ENCODE data around the gene FBLN1.
A peak's percentile ranks its signal among the peaks of the same experiment; 100 is the strongest.
"Not testable (repeated sequence)": the region's sequence is repeated elsewhere in the genome, so short reads cannot be mapped to it uniquely, and the experiment has no call there.

The FBLN1 gene, protein sequence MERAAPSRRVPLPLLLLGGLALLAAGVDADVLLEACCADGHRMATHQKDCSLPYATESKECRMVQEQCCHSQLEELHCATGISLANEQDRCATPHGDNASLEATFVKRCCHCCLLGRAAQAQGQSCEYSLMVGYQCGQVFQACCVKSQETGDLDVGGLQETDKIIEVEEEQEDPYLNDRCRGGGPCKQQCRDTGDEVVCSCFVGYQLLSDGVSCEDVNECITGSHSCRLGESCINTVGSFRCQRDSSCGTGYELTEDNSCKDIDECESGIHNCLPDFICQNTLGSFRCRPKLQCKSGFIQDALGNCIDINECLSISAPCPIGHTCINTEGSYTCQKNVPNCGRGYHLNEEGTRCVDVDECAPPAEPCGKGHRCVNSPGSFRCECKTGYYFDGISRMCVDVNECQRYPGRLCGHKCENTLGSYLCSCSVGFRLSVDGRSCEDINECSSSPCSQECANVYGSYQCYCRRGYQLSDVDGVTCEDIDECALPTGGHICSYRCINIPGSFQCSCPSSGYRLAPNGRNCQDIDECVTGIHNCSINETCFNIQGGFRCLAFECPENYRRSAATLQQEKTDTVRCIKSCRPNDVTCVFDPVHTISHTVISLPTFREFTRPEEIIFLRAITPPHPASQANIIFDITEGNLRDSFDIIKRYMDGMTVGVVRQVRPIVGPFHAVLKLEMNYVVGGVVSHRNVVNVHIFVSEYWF

DNA sequence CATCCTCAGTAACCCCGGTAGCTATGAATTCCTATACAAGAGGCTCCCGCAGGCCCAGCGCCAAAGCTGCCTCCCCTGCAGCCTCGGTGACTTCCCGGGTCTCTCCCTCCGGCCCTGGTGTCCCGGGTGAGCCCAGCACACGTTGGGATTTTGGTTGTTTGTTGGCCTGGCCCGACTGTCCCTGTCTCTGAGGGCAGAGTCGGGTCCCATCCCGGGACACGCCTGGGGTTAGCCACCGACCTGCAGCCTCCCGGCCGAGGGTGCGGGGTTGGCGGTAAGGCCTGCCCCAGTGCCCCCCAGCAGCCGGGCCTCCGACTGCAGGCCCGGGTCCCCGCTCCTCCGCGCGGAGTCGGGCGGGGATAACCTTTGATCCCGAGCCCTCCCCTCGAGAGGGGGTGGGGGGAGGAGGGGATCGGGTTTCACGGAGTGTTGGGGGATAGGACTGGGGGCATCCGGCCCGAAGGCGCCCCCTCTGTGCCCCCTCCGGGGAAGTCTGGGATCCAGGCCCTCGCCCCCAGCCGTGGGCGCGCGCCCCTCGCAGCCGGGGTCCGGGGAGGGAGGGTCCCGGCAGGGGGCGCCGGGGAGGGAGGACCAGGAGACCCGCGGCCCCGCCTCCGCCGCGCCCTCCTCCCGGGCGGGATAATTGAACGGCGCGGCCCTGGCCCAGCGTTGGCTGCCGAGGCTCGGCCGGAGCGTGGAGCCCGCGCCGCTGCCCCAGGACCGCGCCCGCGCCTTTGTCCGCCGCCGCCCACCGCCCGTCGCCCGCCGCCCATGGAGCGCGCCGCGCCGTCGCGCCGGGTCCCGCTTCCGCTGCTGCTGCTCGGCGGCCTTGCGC, at the start of gene FBLN1:
TSS of gene FBLN1 (plus strand) at position 669 of the 835 bp plus-strand sequence. CDS start at position 772, 103 bp downstream.
- DNase-seq: no peak

DNA sequence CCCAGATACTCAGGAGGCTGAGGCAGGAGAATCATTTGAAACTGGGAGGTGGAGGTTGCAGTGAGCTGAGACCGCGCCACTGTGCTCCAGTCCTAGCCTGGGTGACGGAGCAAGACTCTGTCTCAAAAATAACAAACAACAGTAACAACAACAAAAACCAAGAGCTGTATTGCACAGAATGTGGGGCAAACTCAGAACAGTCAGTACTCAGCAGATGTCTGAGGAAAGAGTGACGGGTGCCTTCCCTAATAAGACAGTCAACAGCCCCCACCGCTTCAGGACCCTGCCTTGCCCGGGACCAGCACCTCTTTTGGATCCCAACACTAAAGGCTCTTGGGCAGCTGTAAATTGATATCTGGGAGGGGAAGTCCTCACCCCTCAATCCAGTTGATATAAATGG, 48.9 kb upstream of the FBLN1 start:
- no peak for DNase-seq

DNA sequence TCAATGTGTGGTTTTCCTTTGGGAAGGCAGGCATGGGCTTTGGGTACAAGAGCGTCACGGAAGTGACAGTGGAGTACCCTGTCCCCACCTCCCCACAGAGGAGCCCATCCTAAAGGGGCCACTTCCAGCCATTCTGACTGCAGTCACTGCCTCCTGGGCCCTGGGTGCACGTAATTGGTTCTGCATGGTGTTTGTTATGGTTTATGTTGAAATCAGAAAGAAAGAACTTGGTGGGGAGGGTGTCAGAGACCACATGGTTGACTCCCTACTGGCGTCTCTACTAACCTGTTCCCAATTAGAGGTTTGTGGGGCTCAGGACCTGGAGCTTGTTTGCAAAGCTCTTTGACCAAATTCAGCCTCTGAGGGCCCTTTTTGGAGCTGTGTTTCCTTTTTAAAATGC, 48.4 kb upstream of the FBLN1 start:
- DNase-seq: no peak

DNA sequence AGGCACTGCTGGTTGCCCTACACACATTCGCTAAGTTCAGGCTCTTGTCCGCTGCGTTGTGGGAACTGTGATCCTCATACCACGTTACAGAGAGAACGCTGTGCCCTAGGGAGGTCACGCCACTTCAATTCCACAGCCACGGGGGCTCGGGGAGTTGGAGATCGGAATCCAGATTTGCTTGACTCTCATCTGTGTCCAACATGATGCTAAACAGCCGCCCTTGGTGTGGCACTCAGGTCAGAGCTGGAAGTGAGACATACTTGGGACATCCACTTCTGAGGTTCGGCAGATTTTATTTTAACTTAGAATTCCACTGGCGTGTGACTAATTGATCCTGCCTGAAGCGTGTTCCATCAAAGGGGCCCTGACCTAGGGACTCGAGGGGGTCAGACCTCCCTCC, 47.5 kb upstream of the FBLN1 start:
- DNase-seq: no peak

DNA sequence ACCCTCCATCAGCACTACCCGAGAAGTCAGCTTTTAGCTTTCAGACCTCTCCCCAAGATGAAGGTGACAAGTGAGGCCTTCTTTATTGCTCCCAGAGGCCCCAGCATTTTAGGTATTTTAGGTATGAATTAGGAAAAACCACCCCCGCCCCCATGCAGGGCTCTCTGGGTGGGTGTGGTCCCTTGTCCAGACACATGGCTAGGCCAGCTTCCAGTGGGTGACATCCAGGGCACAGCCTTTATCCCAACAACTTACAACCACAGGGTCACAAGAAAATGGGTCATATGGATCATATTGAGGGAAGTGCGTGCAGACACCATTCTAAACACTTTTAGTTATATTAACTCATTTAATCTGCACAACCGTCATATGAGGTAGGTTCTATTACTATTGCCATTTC, 47.1 kb upstream of the FBLN1 start:
- DNase-seq: no peak

DNA sequence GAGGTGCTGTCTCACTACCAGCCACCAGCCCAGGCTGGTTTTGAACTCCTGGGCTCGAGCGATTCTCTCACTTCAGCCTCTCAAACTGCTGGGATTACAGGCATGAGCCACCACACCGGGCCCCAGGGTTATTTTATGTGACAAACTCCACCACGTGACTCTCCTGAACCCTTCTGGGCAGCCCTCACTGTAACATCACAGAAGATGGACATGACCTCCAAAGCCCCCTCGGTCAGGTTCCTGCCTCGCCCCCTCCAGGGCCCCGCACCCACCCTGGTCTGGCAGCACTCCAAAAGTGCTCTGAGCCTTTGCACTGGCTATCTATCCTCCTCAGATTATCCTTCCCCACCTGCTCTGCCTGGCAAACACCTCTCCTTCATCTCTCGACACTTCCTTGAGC, 45.9 kb upstream of the FBLN1 start:
- no peak for DNase-seq

DNA sequence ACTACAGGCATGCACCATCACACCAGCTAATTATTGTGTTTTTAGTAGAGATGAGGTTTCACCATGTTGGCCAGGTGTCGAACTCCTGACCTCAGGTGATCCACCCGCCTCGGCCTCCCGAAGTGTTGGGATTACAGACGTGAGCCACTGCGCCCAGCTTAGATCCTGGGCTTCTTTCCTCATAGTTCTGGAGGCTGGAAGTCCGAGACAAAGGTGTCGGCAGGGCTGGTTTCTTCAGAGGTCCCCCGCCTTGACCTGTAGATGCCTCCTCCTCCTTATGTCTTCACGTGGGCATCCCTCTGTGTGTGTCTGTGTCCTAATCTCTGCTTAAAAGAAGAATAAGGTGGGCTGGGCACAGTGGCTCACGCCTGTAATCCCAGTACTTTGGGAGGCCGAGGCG, 44.2 kb upstream of the FBLN1 start:
- no peak for DNase-seq

DNA sequence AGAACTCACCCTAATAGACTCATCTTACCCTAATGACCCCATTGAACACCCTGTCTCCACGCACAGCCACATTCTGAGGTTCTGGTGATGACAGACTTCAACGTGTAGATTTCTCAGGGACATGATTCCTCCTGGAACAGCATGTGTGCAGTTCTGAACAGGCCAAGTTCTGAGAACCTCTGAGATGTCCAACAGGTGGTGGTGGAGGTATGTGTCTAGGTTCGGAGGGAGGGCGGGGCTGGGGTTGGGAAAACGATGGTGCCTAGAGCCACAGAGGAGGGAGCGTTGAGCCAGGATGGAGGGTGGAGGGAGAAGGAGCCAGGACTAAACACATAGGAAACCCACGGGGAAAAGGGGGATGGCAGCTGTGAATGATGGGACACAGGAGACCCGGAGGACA, 43.4 kb upstream of the FBLN1 start:
- DNase-seq: no peak

DNA sequence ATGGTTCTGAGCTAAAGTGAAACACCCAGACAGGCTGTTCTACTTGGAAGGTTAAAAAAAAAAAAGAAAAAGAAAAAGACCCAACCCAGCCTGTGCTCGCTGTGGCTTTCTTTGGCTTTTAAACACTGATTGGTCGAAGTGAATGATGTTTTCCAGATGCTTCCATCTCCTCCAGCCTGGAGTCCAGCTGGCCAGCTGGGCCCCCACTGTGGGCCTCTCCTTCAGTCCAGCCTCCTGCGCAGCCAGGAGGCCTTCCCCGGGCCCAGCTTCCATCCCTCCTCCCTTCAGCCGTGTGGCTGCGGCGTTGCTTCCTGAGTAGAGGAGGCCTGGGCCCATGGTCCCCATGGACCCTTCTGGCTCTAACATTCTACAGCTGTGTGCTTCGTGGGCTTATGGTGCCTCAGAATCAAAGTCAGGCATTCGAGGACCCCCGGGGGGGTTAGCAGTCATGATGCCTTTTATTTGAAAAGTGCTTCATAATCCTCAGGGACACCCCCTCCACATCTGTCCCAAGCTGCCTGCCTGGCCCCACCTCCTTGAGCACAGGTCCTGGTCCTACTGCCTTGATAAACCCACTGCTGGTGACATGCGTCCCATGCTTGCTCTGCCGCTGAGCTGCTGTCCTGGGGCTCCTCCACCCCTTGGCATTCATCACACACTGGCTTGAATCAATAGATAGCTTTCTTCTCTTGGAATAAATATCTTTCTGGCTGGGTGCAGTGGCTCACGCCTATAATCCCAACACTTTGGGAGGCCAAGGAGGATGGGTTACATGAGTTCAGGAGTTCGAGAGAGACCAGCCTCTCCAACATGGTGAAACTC, 42.2 kb upstream of the FBLN1 start:
- no peak for DNase-seq

DNA sequence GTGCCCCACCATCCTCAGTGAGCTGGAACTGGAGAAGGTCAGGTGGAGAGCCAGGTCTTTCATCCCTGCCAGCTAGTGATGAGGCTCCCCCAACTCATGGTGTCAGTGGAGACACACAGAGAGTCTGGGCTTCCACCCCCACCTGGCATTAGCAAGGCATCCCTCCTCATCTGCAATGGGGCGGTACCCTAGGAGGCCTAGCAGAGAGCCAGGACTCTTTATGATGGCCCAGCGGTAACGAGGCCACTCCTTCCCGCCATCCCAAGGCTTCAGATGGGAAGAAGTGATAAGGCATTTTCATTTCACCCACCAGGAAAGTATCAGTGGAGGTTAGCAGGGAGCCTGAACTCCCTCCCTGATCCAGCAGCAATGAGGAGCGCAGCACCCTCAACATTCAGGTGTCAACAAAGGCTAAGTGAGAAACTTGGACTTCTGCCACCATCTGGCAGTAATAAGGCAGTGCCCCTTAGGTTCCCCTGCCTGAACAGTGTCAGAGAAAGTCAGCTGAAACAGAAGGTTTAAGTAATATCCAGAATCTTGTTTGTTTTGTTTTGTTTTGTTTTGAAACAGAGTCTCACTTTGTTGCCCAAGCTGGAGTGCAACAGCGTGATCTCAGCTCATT, 40.5 kb upstream of the FBLN1 start:
- DNase-seq: peak; percentile 9

DNA sequence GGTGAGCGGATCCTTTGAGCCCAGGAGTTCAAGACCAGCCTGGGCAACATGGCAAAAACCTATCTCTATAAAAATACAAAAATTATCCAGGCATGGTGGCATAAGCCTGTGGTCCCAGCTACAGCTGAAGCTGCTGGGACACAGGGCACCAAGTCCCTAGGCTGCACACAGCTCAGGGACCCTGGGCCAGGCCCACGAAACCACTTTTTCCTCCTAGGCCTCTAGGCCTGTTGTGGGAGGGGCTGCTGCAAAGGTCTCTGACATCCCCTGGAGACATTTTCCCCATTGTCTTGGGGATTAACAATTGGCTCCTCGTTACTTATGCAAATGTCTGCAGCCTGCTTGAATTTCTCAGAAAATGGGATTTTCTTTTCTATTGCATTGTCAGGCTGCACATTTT, 39.0 kb upstream of the FBLN1 start:
- not testable (repeated sequence) for DNase-seq

DNA sequence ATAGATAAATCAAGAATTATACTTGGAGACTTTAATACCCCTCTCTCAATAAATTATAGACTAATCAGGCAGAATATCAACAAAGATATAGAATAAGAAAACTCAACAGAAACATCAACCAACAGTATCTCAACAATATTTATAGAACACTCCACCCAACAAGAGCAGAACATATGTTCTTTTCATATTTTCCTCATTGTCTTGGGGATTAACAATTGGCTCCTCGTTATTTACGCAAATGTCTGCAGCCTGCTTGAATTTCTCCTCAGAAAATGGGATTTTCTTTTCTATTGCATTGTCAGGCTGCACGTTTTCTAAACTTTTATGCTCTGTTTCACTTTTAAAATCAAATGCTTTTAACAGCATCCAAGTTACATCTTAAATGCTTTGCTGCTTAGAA, 37.0 kb upstream of the FBLN1 start:
- no peak for DNase-seq

DNA sequence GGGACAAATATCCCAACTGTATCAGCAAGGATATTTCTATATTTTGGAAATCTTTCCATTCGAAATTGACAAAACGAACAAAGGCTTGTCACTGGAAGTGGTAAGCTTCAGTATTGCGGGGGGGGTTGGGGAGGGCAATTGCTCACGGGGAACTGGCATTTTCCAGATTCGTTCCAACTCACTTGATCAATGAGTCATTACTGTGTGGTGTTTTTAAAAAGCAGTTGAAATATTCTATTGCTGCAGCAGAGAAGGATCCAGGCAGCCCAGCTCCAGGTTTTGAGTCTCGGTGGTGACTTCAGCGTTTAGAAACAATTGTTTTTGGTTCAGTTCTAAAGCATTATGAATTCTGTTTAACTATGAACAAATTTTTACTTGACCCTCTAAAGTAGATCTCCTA, 33.8 kb upstream of the FBLN1 start:
- DNase-seq: no peak

DNA sequence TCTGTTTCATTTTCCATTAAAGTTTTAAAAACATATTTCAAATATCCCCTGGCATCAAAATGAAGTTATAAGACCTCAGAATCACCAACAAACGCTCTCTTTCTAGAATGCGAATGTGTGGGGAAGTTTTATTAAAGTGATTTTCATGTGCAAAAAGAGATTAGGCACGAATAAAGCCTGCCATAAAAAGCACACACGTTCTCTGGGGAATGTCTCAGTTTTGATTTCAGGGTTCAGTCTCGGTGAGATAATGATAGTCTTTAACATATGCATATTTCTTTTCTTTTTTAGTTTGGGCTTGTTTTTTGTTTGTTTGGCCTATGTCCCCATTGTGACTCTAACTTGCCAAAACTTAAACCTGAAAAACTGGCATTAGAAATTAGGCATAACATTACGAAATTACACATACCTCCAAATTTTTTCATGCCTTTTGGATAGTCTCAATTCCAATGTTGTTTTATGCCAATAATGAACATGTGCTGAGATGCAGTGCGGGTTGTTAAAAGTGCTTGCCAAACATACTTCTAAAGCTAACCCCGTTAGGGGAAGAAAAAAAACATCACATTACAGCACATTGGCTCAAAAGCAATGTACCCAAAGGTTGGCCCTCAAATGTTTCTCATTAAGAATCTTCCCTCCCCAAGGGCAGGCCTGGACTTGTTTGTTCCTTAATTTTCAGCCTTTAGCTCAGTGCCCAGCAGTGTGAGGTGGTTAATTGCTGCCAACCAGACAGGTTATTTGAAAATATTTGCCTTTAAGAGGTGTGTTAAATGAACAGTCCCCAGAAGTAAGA, 33.2 kb upstream of the FBLN1 start:
- DNase-seq: no peak

DNA sequence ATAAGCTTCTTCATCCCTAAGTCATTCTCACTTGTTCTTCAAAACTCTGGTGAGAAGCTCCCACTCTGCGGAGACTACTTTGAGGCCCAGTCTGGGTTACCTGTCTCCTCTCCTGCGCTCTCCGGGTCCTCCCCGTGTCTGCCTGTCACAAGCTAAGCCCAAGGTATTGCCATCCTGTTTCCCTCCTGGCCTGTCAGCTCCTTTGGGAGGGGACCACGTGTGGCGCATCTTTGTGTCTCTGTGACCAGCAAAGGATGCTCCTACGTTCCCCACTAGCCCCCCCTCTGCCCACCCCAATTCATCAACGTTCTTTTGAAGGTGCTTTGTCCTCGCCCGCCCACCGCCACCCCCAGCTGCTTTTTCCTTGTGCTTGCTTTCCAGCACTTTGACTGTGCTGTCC, 31.8 kb upstream of the FBLN1 start:
- DNase-seq: no peak

DNA sequence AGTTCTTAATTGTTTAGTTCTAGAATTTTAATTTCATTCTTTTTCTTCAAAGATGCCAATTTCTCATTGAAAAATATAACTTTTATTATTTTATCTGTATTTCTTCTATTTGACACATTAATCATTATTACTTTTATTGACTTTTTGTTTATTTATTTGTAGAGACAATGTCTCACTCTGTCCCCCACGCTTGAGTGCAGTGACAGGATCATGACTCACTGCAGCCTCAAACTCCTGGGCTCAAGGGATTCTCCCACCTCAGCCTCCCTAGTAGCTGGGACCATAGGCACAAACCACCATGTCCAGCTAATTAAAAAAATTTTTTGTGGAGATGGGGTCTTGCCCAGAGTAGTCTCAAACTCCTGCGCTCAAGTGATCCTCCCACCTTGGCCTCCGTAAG, 30.3 kb upstream of the FBLN1 start:
- no peak for DNase-seq

DNA sequence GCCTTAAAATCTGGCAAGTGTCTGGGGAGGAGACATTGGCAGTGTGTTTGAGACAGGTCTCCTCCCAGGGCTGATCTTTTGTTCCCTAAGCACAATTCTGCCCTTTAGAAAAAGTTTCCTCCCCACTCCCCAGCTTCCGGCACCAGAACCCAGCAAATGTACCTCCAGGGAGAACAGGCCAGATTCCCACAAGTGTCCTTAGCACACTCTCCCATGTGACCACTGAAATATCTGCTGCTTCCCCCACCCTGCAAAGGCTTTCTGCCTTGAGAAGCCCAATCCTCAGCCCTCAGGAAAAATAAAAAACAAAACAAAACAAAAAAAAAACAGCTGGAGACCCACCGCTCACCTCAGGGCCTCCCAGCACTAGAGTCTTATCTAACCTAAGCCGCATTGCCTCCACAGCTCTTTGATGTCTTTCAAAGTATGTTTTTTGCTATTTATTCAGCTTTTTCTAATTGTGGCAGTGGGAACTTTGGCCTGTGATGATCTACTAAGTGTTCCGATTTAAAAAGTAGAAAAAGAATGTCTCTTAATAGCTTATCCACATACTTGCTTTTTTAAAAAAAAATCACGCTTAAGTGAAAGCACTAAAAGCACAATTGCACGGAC, 29.0 kb upstream of the FBLN1 start:
- DNase-seq: no peak

DNA sequence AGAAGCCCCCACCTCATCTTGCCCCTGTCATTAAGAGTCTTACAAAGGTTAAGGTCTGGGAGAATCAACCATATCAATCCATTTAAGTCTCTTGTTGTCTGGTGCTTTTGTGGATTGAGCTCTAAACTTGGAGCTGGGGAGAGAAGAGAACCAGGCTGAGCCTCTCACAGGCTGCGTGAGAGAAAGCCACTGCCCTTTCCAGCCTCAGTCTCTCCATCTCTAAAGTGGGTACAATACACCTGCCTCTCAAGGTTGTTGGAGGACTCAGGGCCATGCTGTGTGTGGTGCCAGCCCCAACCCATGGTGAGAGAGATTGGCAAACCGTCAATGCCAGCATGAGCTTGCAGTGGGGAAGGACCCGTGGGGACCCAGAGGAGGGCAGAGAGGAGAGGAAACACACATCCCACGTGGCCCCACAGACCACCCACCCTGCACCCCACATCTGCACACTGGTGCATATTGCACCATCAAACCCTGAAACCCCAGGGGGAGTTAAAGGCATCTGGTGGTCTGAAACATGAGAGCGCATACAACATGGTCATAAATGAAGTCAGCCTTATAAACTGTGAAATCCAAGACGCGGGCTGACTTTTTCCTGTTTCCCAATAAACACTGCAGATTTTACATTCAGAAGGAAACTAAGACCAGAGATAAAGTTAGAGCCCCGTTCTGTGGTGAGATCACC, 27.5 kb upstream of the FBLN1 start:
- no peak for DNase-seq

DNA sequence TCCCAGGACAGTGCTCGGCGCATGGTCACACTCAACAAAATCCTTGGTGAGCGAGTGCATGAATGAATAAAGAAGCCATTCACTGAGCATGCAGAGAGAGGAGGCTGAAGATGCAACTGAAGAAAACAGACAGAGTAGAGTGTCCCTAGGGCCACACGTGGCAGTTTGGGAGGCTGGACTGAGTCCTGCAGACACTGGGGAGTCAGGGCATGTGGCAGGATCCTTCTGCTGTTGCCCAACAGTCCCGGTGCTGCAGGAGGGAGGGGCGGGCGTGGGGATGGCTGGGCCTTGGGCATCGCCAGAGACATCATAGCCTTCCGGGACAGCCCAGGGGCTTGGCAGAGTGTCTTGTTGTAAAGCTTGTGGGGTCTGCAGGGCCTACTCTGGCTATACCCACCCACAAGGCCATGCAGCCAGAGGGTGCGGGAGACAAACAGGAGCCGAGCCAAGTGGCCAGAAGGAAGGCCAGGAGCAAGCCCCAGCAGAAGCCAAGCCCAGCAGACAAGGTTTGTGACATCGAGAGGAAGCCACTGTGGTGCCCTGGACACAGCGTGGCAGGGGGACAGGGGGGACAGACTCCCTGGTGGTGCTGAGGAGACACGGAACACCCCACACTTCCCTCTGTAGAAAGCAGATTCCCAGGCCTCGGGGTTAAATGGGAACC, 26.7 kb upstream of the FBLN1 start:
- DNase-seq: no peak

DNA sequence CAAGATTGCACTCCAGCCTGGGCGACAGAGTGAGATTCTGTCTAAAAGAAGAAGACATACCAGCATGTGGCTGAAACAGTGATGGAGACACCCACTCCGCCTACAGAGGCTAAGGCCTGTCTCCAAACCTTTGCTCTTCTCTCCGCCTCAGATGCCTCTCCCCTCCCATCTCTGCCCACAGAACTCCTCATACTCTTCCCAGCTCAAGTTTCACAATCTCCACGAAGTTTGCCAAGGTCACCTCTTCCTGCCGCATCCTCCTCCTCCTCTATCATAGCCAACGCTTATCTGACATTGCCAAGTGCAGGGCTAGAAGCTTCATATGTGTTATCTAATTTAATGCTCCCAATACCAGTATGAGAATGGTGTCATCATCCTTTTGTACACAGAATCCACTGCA, 25.9 kb upstream of the FBLN1 start:
- DNase-seq: no peak

All from activated CD4-positive, alpha-beta T cell treated with anti-CD3 and anti-CD28 coated beads, Interleukin-2, Interleukin-6, amounts not matched to agents 100 ng/mL and 50 ng/mL, durations not matched to agents 16 hours and 8 hours (primary cell).